Stimulated activated CD4-positive, alpha-beta T cell treated with anti-CD3 and anti-CD28 coated beads, Interleukin-15, amount 100 ng/mL, for 1 hour (primary cell): ENCODE results near the gene SMIM7.

Experiments
- DNase-seq, 2 donors: peaks; one replicate each; pipeline ENCODE4 v3.0.0-alpha.2; 2020; ENCODE audit warnings: low read depth in 1 of 2, low spot score in 1 of 2

The SMIM7 gene

DNA sequence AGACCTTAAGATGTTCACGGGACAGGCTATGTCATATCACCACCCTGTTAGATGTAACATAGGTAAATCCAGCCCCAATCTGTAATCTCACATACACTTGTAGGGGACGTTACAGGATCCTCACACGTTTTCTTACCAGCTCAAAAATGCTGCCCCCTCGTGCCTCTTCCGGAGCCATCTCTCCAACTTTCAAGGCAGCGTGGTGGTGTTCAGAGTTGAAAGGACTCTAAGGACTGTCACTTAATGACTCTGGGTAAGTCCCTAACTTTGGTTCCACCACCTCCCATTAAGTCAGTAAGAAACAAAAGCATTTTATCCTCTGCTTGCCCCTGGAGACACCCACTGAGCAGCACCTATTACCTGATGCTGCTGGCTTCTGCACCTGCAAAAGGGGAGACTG is 36.4 kb downstream of the SMIM7 start:
- DNase-seq = no peak

DNA sequence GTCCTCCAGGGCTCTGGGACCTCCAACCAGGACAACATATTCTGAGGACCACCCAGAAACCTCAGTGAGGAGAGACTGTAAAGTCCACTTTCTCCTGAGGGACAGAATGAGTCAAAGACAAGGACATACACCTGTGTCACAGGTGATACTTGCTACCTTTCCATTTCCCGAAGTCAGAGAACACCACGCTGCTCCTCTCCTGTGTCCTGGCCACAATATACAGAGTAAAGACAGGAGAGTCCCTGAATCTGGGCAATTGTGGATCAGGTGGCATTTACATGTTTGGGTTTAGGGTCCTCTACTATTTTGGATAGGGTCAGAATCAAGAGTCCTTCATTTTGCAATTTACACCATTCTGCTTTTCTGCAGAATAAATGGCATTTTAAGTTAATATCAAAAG is 36.9 kb downstream of the SMIM7 start:
- no peak for DNase-seq

DNA sequence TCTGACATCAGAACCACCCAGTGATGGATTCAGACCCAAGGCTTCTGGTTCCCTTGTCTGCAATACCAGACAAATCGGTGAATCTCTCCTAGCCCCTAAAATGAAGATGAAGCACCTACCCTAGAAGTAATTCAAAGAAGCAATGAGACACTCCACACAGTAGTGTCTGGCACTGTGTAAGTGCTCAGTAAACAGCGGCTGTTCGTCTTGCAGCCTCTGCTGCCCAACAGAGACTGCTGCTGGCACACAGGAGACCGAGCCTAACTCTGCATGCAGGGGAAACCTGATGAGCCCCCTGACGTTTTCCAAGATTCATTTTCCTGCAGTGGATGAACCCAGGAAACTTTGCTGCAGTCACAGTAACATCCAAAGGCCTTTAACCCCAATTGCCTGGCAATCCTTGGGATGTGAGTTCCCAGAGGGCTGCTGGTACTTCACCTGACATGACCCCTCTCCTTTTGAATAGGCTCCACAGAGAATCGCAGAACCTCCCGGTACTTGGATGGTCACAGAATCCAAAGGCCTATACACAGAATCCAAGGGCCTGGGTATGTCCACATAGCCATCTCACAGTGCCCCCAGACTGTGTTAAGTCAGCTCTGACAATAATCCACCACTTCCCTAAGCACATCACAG is 38.7 kb downstream of the SMIM7 start:
- no peak for DNase-seq

DNA sequence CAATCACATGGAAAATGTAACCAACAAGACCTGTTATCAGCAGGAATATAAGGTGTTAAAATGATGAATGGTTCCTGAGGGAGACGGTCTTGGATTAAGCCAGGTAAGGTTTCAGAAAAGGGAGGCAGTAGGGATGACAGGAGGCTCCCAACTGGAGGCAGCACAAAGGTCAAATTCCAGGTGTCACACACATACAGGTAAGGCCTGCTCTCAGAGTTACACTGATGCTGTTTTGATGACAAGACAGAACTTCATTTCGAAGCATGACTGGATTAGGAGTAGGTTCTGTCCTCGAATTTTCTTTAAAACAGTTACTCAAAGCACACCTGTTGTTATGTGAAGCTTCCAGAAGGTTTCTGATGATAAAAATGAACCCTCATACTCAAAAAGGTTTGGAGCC is 39.4 kb downstream of the SMIM7 start:
- DNase-seq = no peak

DNA sequence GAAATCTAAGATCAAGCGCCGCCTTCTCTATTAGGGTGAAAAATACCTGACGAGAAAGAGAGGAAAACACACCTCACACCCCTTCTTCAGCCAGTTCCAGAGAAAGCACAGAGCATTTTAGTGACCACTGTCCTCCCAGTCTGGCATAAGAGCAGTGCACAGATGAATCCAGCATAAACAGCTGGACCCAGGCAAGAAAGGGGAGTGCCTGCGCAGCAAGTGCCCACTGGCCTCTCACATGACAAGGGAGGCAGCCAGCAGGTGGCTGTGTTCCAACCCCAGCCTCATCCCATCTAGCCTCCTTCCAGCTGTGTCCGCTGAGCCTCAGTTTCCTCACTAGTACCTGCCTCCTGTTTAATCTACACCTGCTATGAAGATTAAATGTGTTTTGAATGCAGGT is 39.9 kb downstream of the SMIM7 start:
- no peak for DNase-seq

DNA sequence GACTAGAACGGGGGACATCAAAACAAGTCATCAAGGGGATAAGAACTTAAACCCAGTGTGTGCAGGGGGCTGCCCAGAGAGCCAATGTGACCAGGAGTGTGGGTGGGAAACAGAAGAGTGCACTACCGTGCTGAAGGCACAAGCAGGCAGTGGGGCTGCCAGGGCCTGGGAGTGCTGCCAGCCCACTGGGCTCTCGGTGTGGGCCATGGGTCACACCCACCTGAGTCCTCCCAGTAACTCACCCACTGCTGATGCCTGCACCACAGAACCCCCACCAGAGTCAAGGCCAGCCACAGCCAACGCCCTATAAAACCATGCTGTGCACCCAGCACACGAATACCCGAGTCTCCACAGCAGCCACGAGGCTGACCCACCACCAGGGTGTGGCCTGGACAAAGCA is 40.5 kb downstream of the SMIM7 start:
- no peak for DNase-seq

DNA sequence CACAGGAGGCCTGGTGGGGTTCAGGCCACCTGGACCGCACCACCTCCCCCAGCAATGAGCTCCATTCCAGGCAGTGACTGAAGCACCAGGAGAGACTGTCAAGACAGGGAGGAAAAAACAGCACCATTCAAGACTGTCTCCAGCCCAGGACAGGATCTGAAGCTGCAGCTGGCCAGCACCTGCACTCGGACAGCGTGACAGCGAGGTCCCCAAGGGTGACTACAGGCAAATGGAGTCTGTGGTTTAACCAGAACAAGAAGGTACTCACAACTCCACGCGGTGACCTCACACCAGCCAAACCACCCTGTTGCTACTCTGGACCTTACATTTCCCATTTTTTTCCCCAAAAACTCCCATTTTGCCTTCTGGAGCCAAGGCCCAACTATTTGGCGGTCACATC is 41.7 kb downstream of the SMIM7 start:
- no peak for DNase-seq

DNA sequence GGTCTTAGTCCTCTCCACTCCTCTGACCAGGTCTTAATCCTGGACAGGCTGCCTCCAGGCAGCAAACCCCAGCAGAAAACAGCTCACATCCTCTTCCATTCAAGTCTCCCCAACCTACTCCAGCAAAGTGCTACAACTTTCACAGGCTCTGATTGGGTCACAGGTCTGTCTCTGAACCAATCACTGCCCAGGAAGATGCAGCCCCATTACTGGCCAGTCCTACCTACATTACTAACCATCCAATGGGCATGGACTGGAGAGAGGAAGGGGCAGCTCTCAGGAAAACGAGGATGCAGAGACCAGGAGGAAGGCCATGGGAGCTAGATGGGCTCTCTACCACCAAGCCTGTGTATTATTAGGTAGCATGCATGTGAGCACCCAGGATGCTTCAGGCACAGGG is 44.1 kb downstream of the SMIM7 start:
- no peak for DNase-seq

DNA sequence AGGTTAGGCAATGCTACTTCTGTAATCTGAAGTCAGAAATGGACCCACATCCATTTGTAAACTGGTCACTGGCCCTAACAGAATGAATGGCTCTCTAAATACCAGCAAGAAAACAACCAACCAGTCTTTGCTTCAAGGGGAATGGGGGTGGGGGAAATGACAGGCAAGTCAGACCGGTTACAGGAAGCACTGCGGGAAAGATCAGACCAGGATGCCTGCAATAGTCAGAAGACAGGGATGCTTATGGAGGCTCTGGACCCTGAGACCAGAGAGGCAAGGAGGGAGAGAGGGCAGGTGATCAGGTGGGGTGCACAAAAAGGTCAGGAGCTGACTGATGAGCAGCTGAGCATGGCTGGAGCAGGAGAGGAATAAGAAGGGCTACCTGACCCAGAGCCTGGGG is 45.0 kb downstream of the SMIM7 start:
- no peak for DNase-seq

DNA sequence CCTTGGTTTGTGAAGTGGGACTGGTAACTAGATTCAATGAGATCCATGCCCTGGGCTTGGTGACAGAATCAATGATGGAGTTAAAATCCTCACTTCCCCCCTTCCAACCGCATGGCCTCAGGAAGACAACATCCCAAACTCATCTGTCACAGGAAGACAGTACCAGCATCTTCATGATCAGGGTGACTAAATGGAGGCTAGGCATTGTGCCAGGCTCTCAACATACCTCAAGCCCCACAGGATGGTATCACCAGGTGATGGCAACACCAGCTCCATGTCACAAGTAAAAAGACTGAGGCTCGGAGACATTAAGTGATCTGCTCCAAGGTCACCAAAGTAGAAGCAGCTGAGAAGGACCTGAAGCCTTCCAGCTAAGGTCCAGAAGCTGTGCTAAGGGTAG is 46.1 kb downstream of the SMIM7 start:
- no peak for DNase-seq

DNA sequence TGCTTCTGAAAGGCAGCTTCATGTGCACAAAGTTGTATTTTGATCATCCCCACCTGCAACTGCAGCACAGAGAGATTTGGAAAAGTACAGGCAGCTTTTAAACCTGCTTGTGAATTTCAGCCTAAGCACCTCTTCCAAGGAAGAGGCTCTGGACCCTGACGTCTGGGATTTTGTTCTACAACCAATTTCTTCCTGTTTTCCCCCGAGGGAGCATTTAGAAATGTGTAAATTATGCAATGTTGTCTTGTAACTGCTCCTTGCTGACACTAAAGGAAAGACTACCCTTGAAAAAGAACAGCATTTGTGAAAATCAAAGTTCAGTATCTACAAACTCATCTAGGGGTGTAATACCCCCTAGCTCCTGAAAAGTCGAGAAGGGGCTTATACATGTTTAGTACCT is 47.3 kb downstream of the SMIM7 start:
- DNase-seq = no peak

DNA sequence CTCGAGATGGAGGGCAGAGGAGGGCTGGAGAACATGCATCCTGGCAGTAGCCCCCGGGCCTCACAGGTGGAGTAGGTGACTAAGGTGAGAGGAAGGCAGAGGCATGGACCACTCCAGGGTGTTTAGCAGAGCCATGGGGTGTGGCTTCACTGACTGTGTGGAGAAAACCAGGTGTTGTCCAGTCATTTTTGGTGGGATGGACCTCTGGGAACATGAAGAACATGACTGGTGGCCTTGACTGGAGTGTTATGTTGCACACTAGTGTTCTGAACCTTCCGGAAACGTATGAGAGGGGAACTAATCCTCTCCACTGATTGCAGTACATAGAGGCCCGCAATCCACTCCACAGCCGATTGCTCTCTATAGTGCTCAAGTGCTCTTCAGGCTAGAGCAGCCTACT is 48.8 kb downstream of the SMIM7 start:
- DNase-seq = no peak

DNA sequence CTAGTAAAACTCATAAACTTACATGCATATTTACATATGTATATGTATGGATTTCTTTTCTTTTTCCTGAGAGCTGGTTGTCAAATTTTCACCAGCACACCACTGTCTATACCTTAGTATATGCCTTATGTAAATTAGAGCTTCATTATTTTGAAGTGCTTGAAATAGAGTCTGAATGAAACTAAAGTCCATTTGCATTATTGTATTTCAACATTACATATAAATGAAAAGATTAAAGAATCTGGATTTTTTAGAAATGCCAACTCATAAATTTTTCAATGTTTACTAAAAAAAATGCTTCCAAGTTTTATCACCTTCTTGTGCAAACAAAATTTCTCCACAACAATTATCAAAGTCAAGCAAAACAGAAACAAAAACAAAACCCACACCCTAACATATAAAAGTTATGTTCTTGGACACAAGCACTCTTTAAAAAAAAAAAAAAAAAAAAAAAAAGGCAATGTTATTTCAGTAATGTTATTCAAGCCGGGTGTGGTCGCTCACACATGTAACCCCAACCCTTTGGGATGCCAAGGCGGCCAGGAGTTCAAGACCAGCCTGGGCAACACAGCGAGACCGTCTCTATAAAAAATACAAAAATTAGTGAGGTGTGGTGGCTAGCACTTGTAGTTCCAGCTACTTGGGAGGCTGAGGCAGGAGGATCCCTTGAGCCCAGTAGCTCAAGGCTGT is 50.3 kb downstream of the SMIM7 start:
- no peak for DNase-seq

DNA sequence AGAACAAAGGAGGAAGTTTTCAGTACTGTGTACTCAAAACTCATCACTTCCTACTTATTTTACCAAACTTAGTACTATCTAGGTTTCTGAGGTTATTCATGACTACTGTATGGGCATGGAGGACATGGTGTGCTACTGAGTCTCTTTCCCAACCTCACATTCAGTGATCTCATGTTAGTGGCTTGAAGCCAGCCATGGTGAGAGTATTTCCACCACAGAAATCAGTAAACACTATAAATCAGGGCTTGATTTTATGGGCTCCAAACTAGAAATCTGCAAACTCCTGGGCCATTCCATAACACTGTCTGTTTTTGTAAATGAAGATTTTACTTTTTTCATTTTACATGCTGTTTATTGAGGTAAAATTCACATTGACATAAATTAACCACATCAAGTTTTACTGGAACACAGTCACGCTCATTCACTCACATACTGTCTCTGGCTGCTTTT is 51.6 kb downstream of the SMIM7 start:
- no peak for DNase-seq

DNA sequence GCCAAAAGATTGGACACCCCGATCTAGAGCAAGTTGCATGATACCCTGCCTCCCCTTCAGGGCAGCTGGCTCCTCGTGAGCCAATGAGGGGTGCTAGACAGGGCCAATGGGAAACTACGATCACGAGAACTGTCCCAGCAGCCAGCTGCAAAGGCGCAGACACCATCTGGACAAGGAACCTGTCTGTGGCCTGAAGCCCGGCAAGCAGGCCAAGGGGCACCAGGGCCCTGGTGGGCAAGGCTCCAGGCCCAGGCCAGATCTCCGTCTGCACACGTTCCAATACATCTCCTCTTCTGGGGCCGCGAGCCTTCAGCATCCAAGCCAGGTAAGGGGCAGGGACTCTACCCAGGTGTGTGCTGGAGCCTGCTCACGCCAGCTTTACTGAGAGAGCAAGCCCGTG is 52.1 kb downstream of the SMIM7 start:
- no peak for DNase-seq

DNA sequence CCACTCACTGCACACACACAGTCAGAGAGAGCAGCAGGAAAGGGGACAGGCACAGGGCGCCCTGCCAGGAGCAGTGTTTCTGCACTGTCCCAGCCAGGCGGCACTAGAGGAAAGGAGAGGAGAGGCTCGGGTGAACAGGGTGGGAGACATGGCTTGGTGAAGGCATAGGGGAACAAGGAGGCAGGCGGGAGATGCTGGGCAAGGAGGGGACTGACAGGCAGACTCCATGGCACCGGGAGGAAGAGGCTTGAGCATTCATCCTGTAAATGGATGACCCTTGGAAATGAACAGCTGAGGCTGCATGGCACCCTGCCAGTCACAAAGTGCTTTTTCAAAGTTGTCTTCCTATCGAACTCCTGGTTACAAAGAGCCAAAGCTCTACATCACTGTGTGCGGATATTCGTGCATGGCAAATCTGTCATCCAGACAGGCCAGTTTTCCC is 54.4 kb downstream of the SMIM7 start:
- no peak for DNase-seq

DNA sequence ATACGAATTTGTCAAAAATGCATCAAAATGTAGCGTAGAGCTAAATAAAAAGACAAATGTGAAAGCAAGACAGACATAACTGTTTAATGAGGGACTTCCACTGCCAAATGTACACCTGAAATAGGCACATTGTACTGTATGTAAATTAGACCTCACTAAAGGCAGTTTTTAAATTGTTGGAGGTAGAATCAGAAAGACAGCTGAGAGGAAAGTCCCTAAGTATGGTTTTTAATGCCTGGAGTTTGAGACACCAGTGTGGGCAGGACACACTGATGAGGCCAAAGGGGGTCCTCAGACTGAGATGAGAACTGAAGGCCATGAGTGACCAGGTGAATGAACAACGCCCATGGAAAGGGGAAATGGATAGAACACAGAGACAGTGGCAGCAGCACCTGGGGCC is 54.8 kb downstream of the SMIM7 start:
- no peak for DNase-seq

DNA sequence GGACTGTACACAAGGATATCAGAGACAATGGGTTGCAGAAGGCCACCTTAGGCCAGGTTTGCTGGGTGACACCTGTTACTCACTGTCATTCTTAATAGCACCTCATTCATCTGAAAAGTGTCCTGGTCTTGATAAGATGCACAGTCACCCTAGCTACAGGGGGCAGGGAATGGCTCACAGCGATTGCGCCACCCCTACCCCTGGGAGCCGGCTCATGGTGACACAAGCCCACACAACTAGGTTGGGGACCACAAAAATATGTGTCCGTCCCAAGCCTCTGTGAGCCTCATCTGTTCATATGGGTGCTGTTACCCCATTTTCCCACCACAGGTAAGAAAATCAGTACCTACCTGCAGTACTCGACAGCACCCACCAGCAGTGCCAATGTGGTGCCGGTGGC is 55.3 kb downstream of the SMIM7 start:
- no peak for DNase-seq

DNA sequence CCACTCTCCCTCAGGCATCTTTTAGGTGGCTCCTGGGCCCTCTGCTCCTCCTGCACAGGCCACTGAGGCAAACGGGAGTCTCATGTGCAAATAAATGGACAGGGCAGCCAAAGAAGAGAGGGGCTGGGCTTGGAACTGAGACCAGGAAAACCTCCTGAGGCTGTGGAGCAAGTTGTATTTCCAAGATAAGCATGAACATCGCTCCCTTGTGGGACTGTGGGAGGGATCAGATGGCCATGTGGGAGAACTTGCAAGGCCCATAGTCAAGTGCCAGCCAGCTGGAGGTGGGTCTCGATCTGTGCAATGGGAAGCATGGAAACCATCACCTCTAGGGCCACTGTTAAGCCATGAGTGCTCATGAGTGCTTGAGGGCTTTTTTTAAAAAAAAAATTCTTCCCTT is 56.9 kb downstream of the SMIM7 start:
- no peak for DNase-seq

DNA sequence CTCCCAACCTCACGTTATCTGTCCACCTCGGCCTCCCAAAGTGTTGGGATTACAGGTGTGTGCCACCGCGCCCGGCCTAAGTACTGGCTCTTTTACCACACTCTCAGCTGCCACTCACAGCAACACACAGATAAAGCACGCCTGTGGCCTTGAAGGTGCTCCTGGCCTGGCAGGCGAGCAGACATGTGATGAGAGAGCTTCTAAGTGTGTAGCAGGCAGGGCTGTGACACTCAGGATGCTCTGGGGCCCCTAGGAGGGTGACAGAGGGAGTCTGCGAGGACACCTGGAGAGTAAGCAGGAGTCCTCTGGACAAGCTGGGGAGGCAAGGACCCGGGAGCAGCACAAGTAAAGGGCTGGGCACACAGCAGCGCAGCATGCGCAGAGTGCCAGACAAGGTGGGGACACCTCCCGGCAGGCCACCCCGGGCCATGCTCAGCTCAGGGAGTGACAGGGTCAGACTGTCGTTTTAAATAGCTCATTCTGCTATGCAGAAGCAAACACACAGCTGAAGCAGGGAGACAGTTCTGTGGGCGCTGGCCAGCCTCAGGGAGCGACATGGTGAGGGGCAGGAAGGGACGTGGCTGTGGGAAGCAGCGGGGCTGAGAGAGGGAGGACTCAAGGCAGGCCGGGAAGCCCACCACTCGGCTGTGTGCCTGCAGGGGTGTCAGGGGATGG is 58.4 kb downstream of the SMIM7 start:
- no peak for DNase-seq

DNA sequence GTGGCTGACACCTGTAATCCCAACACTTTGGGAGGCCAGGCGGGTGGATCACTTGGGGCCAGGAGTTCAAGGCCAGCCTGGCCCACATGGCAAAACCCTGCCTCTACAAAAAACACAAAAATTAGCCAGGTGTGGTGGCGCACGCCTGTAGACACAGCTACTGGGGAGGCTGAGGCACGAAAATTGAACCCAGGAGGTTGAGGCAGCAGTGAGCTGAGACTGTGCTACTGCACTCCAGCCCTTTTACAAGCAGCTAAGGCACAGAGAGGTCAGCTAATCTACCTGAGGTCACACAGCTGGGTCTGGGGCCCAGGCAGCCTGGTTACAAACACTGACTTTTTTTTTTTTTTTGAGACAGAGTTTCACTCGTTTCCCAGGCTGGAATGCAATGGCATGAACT is 59.1 kb downstream of the SMIM7 start:
- DNase-seq = no peak

DNA sequence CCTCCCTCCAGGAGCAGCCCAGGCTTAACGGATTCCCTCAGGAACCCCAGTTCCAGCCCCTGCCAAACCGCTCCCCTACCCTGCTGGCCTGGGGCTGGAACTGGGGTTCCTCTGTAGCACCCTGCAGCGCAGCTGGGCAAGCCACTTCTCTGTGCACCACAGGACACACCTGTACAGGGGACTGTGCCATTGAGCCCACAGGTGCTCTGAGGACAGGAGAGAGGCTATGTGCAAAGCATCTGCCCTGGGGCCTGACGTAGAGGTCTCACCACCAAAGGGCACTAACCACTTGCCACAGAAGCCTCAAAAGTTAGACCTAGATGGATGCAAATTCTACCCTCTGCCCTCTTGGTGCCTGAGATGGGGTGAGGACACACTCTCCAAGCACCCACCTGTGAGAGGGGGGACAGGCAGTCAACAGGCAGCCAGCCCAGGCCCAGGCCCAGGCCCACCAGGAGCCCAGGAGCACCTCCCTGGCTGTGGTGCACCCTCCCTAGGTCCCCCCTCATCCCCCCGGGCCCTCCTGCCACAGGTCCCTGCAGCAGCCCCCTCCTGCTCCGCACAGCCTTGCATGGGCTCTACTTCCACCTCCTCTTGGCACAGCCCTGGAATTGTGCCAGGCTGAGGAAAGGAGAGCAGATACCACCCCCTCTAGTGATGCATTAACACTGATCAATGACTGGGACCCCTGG is 60.1 kb downstream of the SMIM7 start:
- DNase-seq = no peak
